IPS-15b (cell line): ENCODE results near the gene SLC25A38.
"Not testable (repeated sequence)": the region's sequence is repeated elsewhere in the genome, so short reads cannot be mapped to it uniquely, and the experiment has no call there.

Source experiments
- H3K27me3 ChIP-seq: one replicate; pipeline ENCODE4 v1.6.1; 2013; ENCODE audit warnings: low read length; ENCODE audit not compliant: control insufficient read depth, insufficient read depth
- H3K36me3 ChIP-seq: one replicate; pipeline ENCODE4 v1.6.1; 2013; ENCODE audit warnings: low read length; ENCODE audit not compliant: control insufficient read depth, insufficient read depth
- H3K4me1 ChIP-seq: one replicate; pipeline ENCODE4 v1.6.1; 2013; ENCODE audit warnings: mild to moderate bottlenecking, low read length; ENCODE audit not compliant: control insufficient read depth, insufficient read depth
- H3K4me3 ChIP-seq: one replicate; pipeline ENCODE4 v1.5.1; 2013; ENCODE audit warnings: low read depth, low read length
- H3K9ac ChIP-seq: one replicate; pipeline ENCODE4 v1.6.1; 2013; ENCODE audit warnings: low read depth, mild to moderate bottlenecking, low read length
- H3K9me3 ChIP-seq: one replicate; pipeline ENCODE4 v1.6.1; 2013; ENCODE audit warnings: mild to moderate bottlenecking, low read length; ENCODE audit not compliant: control insufficient read depth, insufficient read depth

SLC25A38 gene

GRCh38 chr3:39410893-39411292 lies 27.7 kb downstream of the SLC25A38 start:
- no peak overlapping the region for H3K4me3 ChIP-seq
- no peak overlapping the region for H3K9ac ChIP-seq
- peaks cover 61% of the 10 kb centered on the region for H3K36me3 ChIP-seq
- peaks cover 3% of the 10 kb centered on the region for H3K4me1 ChIP-seq
- H3K27me3 ChIP-seq, result no peaks in the 10 kb centered on the region
- H3K9me3 ChIP-seq, result no peaks in the 10 kb centered on the region

DNA sequence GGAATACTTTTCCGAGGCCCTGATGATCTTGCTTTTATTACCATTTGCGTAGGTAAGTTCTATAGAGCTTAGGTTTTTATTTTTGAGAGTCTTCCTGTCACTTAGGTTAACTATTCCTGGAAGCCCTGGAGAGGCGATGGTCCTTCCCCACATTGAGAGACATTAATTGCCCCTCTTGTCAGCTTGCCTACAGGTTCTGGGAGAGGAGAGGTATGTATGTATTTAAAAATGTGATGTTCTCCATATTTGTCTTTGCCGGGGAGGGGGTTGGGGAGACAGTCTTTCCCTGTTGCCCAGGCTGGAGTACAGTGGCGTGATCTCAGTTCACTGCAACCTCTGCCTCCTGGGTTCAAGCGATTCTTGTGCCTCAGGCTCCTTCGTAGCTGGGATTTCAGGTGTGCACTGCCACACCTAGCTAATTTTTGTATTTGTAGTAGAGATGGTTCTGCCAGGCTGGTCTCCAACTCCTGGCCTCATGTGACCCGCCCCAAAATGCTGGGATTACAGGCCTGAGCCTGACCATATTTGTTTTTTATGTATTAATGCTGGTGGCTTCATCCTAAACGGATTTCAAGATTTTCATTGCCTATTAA lies 29.6 kb downstream of the SLC25A38 start:
- Histone ChIP-seq H3K36me3 (peaks cover 59% of the 10 kb centered on the region), H3K27me3 (no peaks in the 10 kb centered on the region), H3K9me3 (no peaks in the 10 kb centered on the region), H3K4me3 (no peak overlapping the region), H3K9ac (no peak overlapping the region), H3K4me1 (peaks cover 5% of the 10 kb centered on the region)

- Histone ChIP-seq H3K9me3 (no peaks in the 10 kb centered on the region), H3K4me1 (peaks cover 2% of the 10 kb centered on the region), H3K4me3 (no peak overlapping the region), H3K9ac (no peak overlapping the region), H3K27me3 (no peaks in the 10 kb centered on the region), H3K36me3 (peaks cover 48% of the 10 kb centered on the region)
These were observed 30.7 kb downstream of the SLC25A38 start for GRCh38 chr3:39413691-39414420.

- Histone ChIP-seq H3K9me3 (no peaks in the 10 kb centered on the region), H3K36me3 (peaks cover 43% of the 10 kb centered on the region), H3K4me3 (no peak overlapping the region), H3K9ac (no peak overlapping the region), H3K4me1 (peaks cover 7% of the 10 kb centered on the region), H3K27me3 (no peaks in the 10 kb centered on the region)
These were observed 31.3 kb downstream of the SLC25A38 start for GRCh38 chr3:39414421-39414907.

DNA sequence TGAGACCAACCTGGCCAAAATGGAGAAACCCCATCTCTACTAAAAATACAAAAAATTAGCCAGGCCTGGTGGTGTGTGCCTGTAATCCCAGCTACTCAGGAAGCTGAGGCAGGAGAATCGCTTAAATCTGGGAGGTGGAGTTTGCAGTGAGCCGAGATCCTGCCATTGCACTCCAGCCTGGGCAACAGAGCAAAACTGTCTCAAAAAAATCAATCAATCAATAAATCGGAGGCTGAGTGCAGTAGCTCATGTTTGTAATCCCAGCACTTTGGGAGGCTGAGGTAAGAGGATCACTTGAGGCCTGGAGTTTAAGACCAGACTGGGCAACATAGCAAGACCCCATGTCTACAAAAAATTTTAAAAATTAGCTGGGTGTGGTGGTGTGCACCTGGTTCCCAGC lies 32.1 kb downstream of the SLC25A38 start:
- peaks cover 11% of the 10 kb centered on the region for H3K4me1 ChIP-seq
- not testable (repeated sequence) for H3K4me3 ChIP-seq, H3K27me3 ChIP-seq, H3K9me3 ChIP-seq, H3K9ac ChIP-seq
- H3K36me3 ChIP-seq, result peaks cover 35% of the 10 kb centered on the region

- Histone ChIP-seq H3K4me3 (no peak overlapping the region), H3K4me1 (peaks cover 11% of the 10 kb centered on the region), H3K9ac (no peak overlapping the region), H3K9me3 (peaks cover 2% of the 10 kb centered on the region), H3K36me3 (peaks cover 28% of the 10 kb centered on the region), H3K27me3 (no peaks in the 10 kb centered on the region)
These were observed 32.8 kb downstream of the SLC25A38 start for GRCh38 chr3:39415983-39416382.

GRCh38 chr3:39416998-39417397 lies 33.8 kb downstream of the SLC25A38 start:
- H3K9me3 ChIP-seq, H3K4me3 ChIP-seq, H3K9ac ChIP-seq, H3K27me3 ChIP-seq: not testable (repeated sequence)
- Histone ChIP-seq H3K4me1 (peaks cover 11% of the 10 kb centered on the region), H3K36me3 (peaks cover 18% of the 10 kb centered on the region)

DNA sequence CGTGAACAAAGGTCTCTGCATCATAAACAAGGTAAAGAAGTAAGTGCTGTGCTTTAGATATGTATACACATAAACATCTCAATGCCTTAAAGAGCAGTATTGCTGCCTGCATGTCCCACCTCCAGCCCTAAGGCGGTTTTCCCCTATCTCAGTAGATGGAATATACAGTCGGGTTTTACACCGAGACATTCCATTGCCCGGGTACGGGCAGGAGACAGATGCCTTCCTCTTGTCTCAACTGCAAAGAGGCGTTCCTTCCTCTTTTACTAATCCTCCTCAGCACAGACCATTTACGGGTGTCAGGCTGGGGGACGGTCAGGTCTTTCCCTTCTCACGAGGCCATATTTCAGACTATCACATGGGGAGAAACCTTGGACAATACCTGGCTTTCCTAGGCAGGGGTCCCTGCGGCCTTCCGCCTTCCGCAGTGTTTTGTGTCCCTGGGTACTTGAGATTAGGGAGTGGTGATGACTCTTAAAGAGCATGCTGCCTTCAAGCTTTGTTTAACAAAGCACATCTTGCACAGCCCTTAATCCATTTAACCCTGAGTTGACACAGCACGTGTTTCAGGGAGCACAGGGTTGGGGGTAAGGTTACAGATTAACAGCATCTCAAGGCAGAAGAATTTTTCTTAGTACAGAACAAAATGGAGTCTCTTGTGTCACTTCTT lies 35.5 kb downstream of the SLC25A38 start:
- not testable (repeated sequence) for H3K36me3 ChIP-seq, H3K9ac ChIP-seq, H3K9me3 ChIP-seq, H3K27me3 ChIP-seq
- Histone ChIP-seq H3K4me1 (peaks cover 11% of the 10 kb centered on the region), H3K4me3 (peak overlapping the region; percentile 16)

- peaks cover 11% of the 10 kb centered on the region for H3K4me1 ChIP-seq
- H3K9ac ChIP-seq, result no peak overlapping the region
- no peak overlapping the region for H3K4me3 ChIP-seq
- H3K36me3 ChIP-seq, result no peaks in the 10 kb centered on the region
- peaks cover 7% of the 10 kb centered on the region for H3K9me3 ChIP-seq
- H3K27me3 ChIP-seq, result no peaks in the 10 kb centered on the region
These were observed 36.7 kb downstream of the SLC25A38 start for GRCh38 chr3:39419742-39420315.

DNA sequence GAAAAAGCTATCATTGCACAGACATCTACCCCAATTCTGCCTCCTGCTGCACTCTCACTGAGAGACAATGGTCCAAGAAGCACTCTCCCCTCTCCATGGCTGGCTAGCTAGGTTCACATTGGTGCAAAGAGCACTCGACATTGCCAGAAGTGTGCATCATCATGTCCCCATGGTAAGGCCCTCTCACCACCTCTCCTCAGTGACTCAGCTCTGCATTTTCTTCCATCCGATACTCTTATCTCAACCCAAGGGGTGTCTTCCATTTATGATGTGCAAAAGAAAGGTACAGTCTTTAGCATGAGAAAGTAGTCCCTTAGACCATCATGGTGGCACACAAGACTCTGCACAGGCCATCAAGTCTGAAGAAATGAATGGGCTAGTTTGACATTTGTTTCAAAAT lies 37.4 kb downstream of the SLC25A38 start:
- peaks cover 11% of the 10 kb centered on the region for H3K4me1 ChIP-seq
- H3K4me3 ChIP-seq, result no peak overlapping the region
- no peak overlapping the region for H3K9ac ChIP-seq
- peaks cover 7% of the 10 kb centered on the region for H3K9me3 ChIP-seq
- H3K36me3 ChIP-seq, result no peaks in the 10 kb centered on the region
- H3K27me3 ChIP-seq, result no peaks in the 10 kb centered on the region

GRCh38 chr3:39423436-39423970 lies 40.3 kb downstream of the SLC25A38 start:
- Histone ChIP-seq H3K4me1 (peaks cover 8% of the 10 kb centered on the region), H3K36me3 (no peaks in the 10 kb centered on the region), H3K9me3 (peaks cover 7% of the 10 kb centered on the region), H3K9ac (no peak overlapping the region), H3K4me3 (no peak overlapping the region), H3K27me3 (no peaks in the 10 kb centered on the region)
